ENCODE data around the gene SLC19A1.

The SLC19A1 gene

GRCh38 chr21:45513003-45513717 lies 29.1 kb downstream of the SLC19A1 start:
- CTCF ChIA-PET = interaction anchor here (1.3 kb wide), 1 partner anchor 8 kb away, joined by 3 read pairs; no protein-coding TSS in a partner anchor
- DNase-seq (ENCODE audit: low read depth, low spot score) = no peak
- TF ChIP-seq, protein P1, sequence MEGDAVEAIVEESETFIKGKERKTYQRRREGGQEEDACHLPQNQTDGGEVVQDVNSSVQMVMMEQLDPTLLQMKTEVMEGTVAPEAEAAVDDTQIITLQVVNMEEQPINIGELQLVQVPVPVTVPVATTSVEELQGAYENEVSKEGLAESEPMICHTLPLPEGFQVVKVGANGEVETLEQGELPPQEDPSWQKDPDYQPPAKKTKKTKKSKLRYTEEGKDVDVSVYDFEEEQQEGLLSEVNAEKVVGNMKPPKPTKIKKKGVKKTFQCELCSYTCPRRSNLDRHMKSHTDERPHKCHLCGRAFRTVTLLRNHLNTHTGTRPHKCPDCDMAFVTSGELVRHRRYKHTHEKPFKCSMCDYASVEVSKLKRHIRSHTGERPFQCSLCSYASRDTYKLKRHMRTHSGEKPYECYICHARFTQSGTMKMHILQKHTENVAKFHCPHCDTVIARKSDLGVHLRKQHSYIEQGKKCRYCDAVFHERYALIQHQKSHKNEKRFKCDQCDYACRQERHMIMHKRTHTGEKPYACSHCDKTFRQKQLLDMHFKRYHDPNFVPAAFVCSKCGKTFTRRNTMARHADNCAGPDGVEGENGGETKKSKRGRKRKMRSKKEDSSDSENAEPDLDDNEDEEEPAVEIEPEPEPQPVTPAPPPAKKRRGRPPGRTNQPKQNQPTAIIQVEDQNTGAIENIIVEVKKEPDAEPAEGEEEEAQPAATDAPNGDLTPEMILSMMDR (IDR thresholded peaks at IDR 0.05; ENCODE audit: insufficient read depth, low read length, missing control alignments) = no peak
- no peak overlapping the region for H3K4me3 ChIP-seq (ENCODE audit: low read depth, low read length)
- POLR2A ChIA-PET = no interaction called here

DNA sequence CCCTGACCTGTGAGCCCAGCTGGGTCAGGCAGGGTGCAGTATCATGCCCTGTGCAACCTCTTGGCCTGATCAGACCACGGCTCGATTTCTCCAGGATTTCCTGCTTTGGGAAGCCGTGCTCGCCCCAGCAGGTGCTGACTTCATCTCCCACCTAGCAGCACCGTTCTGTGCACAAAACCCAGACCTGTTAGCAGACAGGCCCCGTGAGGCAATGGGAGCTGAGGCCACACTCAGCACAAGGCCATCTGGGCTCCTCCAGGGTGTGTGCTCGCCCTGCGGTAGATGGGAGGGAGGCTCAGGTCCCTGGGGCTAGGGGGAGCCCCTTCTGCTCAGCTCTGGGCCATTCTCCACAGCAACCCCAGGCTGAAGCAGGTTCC lies 29.6 kb downstream of the SLC19A1 start:
- no peak overlapping the region for H3K4me3 ChIP-seq (ENCODE audit: low read depth, low read length)
- TF ChIP-seq, protein P1 (IDR thresholded peaks at IDR 0.05; ENCODE audit: insufficient read depth, low read length, missing control alignments) = no peak
- POLR2A ChIA-PET = no interaction called here

DNA sequence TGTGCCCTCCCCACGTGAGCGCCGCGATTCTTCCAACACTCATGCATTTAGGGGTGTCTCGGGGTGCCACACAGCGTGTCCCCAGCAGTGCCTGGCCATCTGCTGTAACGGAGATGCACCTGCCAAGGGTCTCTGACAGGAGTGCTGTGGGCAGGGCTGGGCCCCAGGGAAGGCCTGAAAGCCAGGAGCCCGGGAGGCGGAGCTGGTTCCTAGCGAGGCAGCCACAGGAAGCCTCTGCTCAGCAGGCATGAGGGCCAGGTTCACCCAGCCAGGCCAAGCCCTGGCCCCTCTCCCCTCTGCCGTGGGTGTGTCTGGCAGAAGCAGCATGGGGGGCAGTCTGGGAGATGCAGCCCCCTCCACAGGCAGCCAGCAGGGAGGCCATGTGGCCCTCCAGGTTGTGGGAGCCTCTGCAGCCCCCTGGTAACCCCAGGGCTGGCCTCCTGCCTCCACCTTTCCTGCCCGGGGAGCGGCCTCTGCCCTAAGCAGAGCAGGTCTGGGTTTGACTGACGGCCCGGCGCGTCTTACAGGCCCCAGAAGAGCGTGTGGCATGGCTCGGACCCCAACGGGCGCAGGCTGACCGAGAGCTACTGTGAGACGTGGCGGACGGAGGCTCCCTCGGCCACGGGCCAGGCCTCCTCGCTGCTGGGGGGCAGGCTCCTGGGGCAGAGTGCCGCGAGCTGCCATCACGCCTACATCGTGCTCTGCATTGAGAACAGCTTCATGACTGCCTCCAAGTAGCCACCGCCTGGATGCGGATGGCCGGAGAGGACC lies 30.4 kb downstream of the SLC19A1 start:
- ChIA-PET CTCF (no interaction called here), POLR2A (no interaction called here)
- H3K4me3 ChIP-seq (ENCODE audit: low read depth, low read length) = no peak overlapping the region
- DNase-seq (ENCODE audit: low read depth, low spot score) = no peak
- TF ChIP-seq, protein P1 (IDR thresholded peaks at IDR 0.05; ENCODE audit: insufficient read depth, low read length, missing control alignments) = no peak

More for the DNA sequence above, 29.6 kb downstream of the SLC19A1 start:
- no peak for DNase-seq (ENCODE audit: low read depth, low spot score)
- CTCF ChIA-PET = interaction anchor here (1.3 kb wide), 1 partner anchor 9 kb away, joined by 3 read pairs; no protein-coding TSS in a partner anchor

- TF ChIP-seq, protein P1 (IDR thresholded peaks at IDR 0.05; ENCODE audit: insufficient read depth, low read length, missing control alignments) = no peak
- H3K4me3 ChIP-seq (ENCODE audit: low read depth, low read length) = no peak overlapping the region
- POLR2A ChIA-PET = no interaction called here
- DNase-seq (ENCODE audit: low read depth, low spot score) = no peak
- CTCF ChIA-PET = no interaction called here
Observed at GRCh38 chr21:45511007-45511406, 31.2 kb downstream of the SLC19A1 start.

GRCh38 chr21:45510466-45510955 lies 31.7 kb downstream of the SLC19A1 start:
- TF ChIP-seq, protein P1 (IDR thresholded peaks at IDR 0.05; ENCODE audit: insufficient read depth, low read length, missing control alignments) = no peak
- CTCF ChIA-PET = no interaction called here
- POLR2A ChIA-PET = no interaction called here

More at GRCh38 chr21:45510466-45510955, 31.7 kb downstream of the SLC19A1 start:
- no peak overlapping the region for H3K4me3 ChIP-seq (ENCODE audit: low read depth, low read length)
- no peak for DNase-seq (ENCODE audit: low read depth, low spot score)

Measured in AG04449 (cell line).